HEK293 (cell line): ENCODE data around the gene ATP4A.
A peak's percentile ranks its signal among the peaks of the same experiment; 100 is the strongest.

ENCODE experiments used
- CTCF ChIA-PET: fragments of 350-600 bp; formaldehyde crosslinking; extraction: SDS; loops from one replicate; lab custom pipeline; 2021; ENCODE audit warnings: antibody characterized with exemption; lab: Yijun Ruan, JAX
- POLR2A ChIA-PET: fragments of 300-600 bp; formaldehyde crosslinking; extraction: SDS; loops from one replicate; lab custom pipeline; 2020; ENCODE audit warnings: antibody characterized with exemption, inconsistent platforms; lab: Yijun Ruan, JAX
- H3K27ac ChIP-seq: fragments of 200-500 bp; sonication (Bioruptor generic); 2 replicates; pipeline ENCODE4 v1.5.1; 2014; ENCODE audit warnings: low read depth, low read length, control low read depth, inconsistent platforms; ENCODE audit errors: extremely low read depth
- H3K36me3 ChIP-seq, 2 experiments: fragments of 200-500 bp in 1 of 2; sonication (Bioruptor generic) in 1 of 2; 1 replicate in 1 of 2; 2 replicates in 1 of 2; pipeline ENCODE4 v1.5.1; 2014 to 2017; ENCODE audit warnings: inconsistent platforms in 2 of 2, low read length in 2 of 2; ENCODE audit not compliant: control insufficient read depth in 2 of 2, insufficient read depth in 1 of 2
- H3K4me1 ChIP-seq: fragments of 200-500 bp; sonication (Bioruptor generic); 2 replicates; pipeline ENCODE4 v1.5.1; 2014; ENCODE audit warnings: mild to moderate bottlenecking, low read length, inconsistent platforms; ENCODE audit not compliant: control insufficient read depth, insufficient read depth
- H3K4me3 ChIP-seq: 2 replicates; pipeline ENCODE4 v1.5.1; 2011; ENCODE audit warnings: low read depth, mild to moderate bottlenecking, control low read depth, low read length, moderate library complexity
- H3K9me3 ChIP-seq: fragments of 200-500 bp; sonication (Bioruptor generic); 2 replicates; pipeline ENCODE4 v1.5.1; 2014; ENCODE audit warnings: low read depth, low read length, inconsistent platforms; ENCODE audit not compliant: control insufficient read depth, insufficient read depth
- HIC1 ChIP-seq: fragments of 450-650 bp; formaldehyde crosslinking; IDR thresholded peaks from 2 replicates; pipeline ENCODE4 v1.5.1; 2016; ENCODE audit warnings: missing biosample characterization, missing genetic modification characterization
- HOXA7 ChIP-seq: sonication (generic); formaldehyde crosslinking; IDR thresholded peaks from 2 replicates; pipeline ENCODE4 v1.8.1; 2022; ENCODE audit warnings: missing genetic modification reagents, borderline replicate concordance
- KLF1 ChIP-seq: fragments of 450-650 bp; formaldehyde crosslinking; IDR thresholded peaks from 2 replicates; pipeline ENCODE4 v1.5.1; 2016; ENCODE audit warnings: missing biosample characterization, missing genetic modification characterization
- RBAK ChIP-seq: fragments of 450-650 bp; formaldehyde crosslinking; IDR thresholded peaks from 2 replicates; pipeline ENCODE4 v1.5.1; 2016; ENCODE audit warnings: missing biosample characterization, missing genetic modification characterization
- REPIN1 ChIP-seq: fragments of 450-650 bp; formaldehyde crosslinking; IDR thresholded peaks from 2 replicates; pipeline ENCODE4 v1.5.1; 2017; ENCODE audit warnings: missing biosample characterization, missing genetic modification characterization, low read depth
- SCRT2 ChIP-seq: fragments of 450-650 bp; formaldehyde crosslinking; IDR thresholded peaks from 2 replicates; pipeline ENCODE4 v1.5.1; 2016; ENCODE audit warnings: missing biosample characterization, missing genetic modification characterization
- ZBTB48 ChIP-seq: fragments of 450-650 bp; formaldehyde crosslinking; IDR thresholded peaks from 2 replicates; pipeline ENCODE4 v1.5.1; 2016; ENCODE audit warnings: missing biosample characterization, missing genetic modification characterization
- ZBTB49 ChIP-seq: fragments of 450-650 bp; formaldehyde crosslinking; IDR thresholded peaks from 2 replicates; pipeline ENCODE4 v1.5.1; 2016; ENCODE audit warnings: missing biosample characterization, missing genetic modification characterization, low read depth
- ZEB2 ChIP-seq: fragments of 450-650 bp; formaldehyde crosslinking; IDR thresholded peaks from 2 replicates; pipeline ENCODE4 v1.5.1; 2016; ENCODE audit warnings: missing biosample characterization, missing genetic modification characterization
- ZIC2 ChIP-seq: fragments of 450-650 bp; formaldehyde crosslinking; IDR thresholded peaks from 2 replicates; pipeline ENCODE4 v1.5.1; 2016; ENCODE audit warnings: missing biosample characterization, missing genetic modification characterization
- ZNF10 ChIP-seq: fragments of 450-650 bp; formaldehyde crosslinking; IDR thresholded peaks from 2 replicates; pipeline ENCODE4 v1.5.1; 2017; ENCODE audit warnings: missing biosample characterization, missing genetic modification characterization
- ZNF19 ChIP-seq: fragments of 450-650 bp; formaldehyde crosslinking; IDR thresholded peaks from 2 replicates; pipeline ENCODE4; 2016; ENCODE audit warnings: missing biosample characterization, missing genetic modification characterization, low read depth
- ZNF2 ChIP-seq: fragments of 450-650 bp; formaldehyde crosslinking; IDR thresholded peaks from 2 replicates; pipeline ENCODE4 v1.5.1; 2016; ENCODE audit warnings: missing biosample characterization, missing genetic modification characterization
- ZNF202 ChIP-seq: fragments of 450-650 bp; formaldehyde crosslinking; IDR thresholded peaks from 2 replicates; pipeline ENCODE4 v1.5.1; 2016; ENCODE audit warnings: missing biosample characterization, missing genetic modification characterization, borderline replicate concordance
- ZNF214 ChIP-seq: fragments of 450-650 bp; formaldehyde crosslinking; IDR thresholded peaks from 2 replicates; pipeline ENCODE4 v1.5.1; 2017; ENCODE audit warnings: missing biosample characterization, mild to moderate bottlenecking, missing genetic modification characterization, borderline replicate concordance
- ZNF24 ChIP-seq: fragments of 450-650 bp; formaldehyde crosslinking; IDR thresholded peaks from 2 replicates; pipeline ENCODE4 v1.5.1; 2016; ENCODE audit warnings: missing biosample characterization, missing genetic modification characterization
- ZNF280C ChIP-seq: fragments of 450-650 bp; formaldehyde crosslinking; IDR thresholded peaks from 2 replicates; pipeline ENCODE4 v1.5.1; 2016; ENCODE audit warnings: missing biosample characterization, missing genetic modification characterization
- ZNF366 ChIP-seq: fragments of 450-650 bp; formaldehyde crosslinking; conservative IDR thresholded peaks from 2 replicates; pipeline ENCODE4 v1.5.1; 2016; ENCODE audit warnings: missing biosample characterization, missing genetic modification characterization
- ZNF426 ChIP-seq: fragments of 450-650 bp; formaldehyde crosslinking; IDR thresholded peaks from 2 replicates; pipeline ENCODE4 v1.5.1; 2017; ENCODE audit warnings: missing biosample characterization, missing genetic modification characterization, mild to moderate bottlenecking, inconsistent platforms, moderate library complexity
- ZNF510 ChIP-seq: fragments of 450-650 bp; formaldehyde crosslinking; IDR thresholded peaks from 2 replicates; pipeline ENCODE4 v1.5.1; 2018; ENCODE audit warnings: mild to moderate bottlenecking, missing genetic modification characterization, missing biosample characterization; ENCODE audit not compliant: insufficient replicate concordance
- ZNF624 ChIP-seq: fragments of 450-650 bp; formaldehyde crosslinking; IDR thresholded peaks from 2 replicates; pipeline ENCODE4 v1.5.1; 2017; ENCODE audit warnings: missing biosample characterization, missing genetic modification characterization
- ZNF626 ChIP-seq: fragments of 450-650 bp; sonication (Bioruptor Pico); formaldehyde crosslinking; IDR thresholded peaks from 2 replicates; pipeline ENCODE4 v1.5.1; 2018; ENCODE audit warnings: missing biosample characterization, missing genetic modification characterization, inconsistent platforms
- ZNF664 ChIP-seq: fragments of 450-650 bp; formaldehyde crosslinking; IDR thresholded peaks from 2 replicates; pipeline ENCODE4 v1.5.1; 2016; ENCODE audit warnings: missing biosample characterization, missing genetic modification characterization
- ZNF701 ChIP-seq: fragments of 450-650 bp; formaldehyde crosslinking; IDR thresholded peaks from 2 replicates; pipeline ENCODE4 v1.5.1; 2016; ENCODE audit warnings: missing biosample characterization, missing genetic modification characterization
- ZNF704 ChIP-seq: fragments of 450-650 bp; formaldehyde crosslinking; IDR thresholded peaks from 2 replicates; pipeline ENCODE4 v1.5.1; 2016; ENCODE audit warnings: missing biosample characterization, missing genetic modification characterization
- ZNF785 ChIP-seq: fragments of 450-650 bp; formaldehyde crosslinking; IDR thresholded peaks from 2 replicates; pipeline ENCODE4 v1.5.1; 2016; ENCODE audit warnings: missing biosample characterization, missing genetic modification characterization

The ATP4A gene

DNA sequence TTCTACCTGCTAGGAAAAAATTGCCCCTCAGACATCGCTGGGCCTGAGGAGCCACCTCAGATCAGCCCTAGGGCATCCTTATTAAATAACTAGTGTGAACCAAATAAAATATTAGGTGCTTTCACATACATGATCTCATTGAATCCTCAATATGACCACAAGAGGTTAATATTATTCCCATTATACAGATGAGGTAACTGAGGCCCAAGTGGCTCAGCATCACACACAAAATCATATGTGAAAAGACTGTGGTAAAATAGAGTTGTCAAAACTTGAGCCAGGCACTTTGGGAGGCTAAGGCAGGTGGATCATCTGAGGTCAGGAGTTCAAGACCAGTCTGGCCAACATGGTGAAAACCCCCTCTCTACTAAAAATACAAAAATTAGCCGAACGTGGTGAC is 47.1 kb downstream of the ATP4A start:
- CTCF ChIA-PET = interaction anchor here (1.7 to 3.4 kb wide), 3 partner anchors 10 to 163 kb away, joined by 5 to 23 read pairs (median 13); no protein-coding TSS in a partner anchor
- no peaks in the 10 kb centered on the region; a peak in 1 of 3 replicates for H3K36me3 ChIP-seq
- no peaks in the 10 kb centered on the region for H3K4me1 ChIP-seq
- POLR2A ChIA-PET = interaction anchor here (0.6 to 1.3 kb wide), 2 partner anchors 13 to 61 kb away, joined by 3 to 7 read pairs; no protein-coding TSS in a partner anchor
- H3K9me3 ChIP-seq = no peaks in the 10 kb centered on the region
- no peak overlapping the region for H3K27ac ChIP-seq
- no peak for TF ChIP-seq ZNF2 (tag by site-specific recombination)
- no peak for TF ChIP-seq ZNF24 (tag by site-specific recombination)
- TF ChIP-seq ZNF214 (tag by site-specific recombination) = no peak
- TF ChIP-seq ZNF704 (tag by site-specific recombination) = 0 out of 2 replicates have a peak, but pooled peaks have one; percentile 4
- TF ChIP-seq SCRT2 (tag by site-specific recombination) = no peak
- TF ChIP-seq ZNF280C (tag by site-specific recombination) = no peak
- no peak overlapping the region for H3K4me3 ChIP-seq

DNA sequence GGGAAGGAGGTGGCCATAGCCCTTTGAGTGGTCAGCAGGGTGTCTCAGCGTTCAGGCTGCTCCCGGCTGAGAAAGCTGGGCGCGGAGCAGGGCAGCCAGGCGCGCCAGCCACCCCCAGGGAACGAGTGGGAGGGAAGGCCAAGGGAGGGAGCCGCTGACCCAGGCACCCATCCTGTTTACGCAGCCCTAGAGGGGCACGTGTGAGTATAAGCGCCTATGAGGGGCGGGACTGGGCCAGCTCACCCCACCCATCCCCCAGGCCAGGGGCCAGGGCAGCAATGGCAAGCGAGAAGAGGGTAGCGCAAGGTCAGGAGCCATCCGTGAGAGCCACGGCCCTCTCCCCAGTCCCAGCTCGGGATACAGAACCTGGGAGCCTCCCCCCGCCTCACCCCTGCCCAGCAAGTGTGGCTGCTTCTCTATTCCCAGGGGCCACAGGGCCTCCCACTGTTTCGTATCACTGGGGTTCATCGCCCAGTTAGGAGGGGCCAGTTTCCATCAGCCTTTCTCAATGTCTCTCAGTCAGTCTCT is 49.1 kb downstream of the ATP4A start:
- no peak overlapping the region for H3K27ac ChIP-seq
- no peak overlapping the region for H3K4me3 ChIP-seq
- peaks cover 4% of the 10 kb centered on the region for H3K4me1 ChIP-seq
- no peaks in the 10 kb centered on the region; a peak in 1 of 3 replicates for H3K36me3 ChIP-seq
- CTCF ChIA-PET = interaction anchor here (0.7 to 2.4 kb wide), 8 partner anchors 8 to 875 kb away, joined by 3 to 10 read pairs (median 4); no protein-coding TSS in a partner anchor
- POLR2A ChIA-PET = no interaction called here
- no peaks in the 10 kb centered on the region for H3K9me3 ChIP-seq
- TF ChIP-seq ZNF10 (tag by site-specific recombination) (no peak), ZNF510 (tag by site-specific recombination) (no peak), ZEB2 (tag by site-specific recombination) (no peak), ZNF704 (tag by site-specific recombination) (no peak), ZNF366 (no peak), ZBTB49 (tag by site-specific recombination) (no peak), ZNF624 (tag by site-specific recombination) (no peak), ZNF426 (tag by site-specific recombination) (no peak), ZBTB48 (tag by site-specific recombination) (peak; percentile 28; the same call in 1 of the 2 replicates), RBAK (no peak), ZIC2 (tag by site-specific recombination) (peak; percentile 31; the same call in 1 of the 2 replicates), ZNF701 (tag by site-specific recombination) (no peak), ZNF785 (tag by site-specific recombination) (no peak), KLF1 (tag by site-specific recombination) (peak; percentile 65), HIC1 (tag by site-specific recombination) (0 out of 2 replicates have a peak, but pooled peaks have one; percentile 13), HOXA7 (CRISPR knock-in tag) (no peak), ZNF19 (tag by site-specific recombination) (no peak), ZNF626 (no peak), ZNF202 (no peak), REPIN1 (tag by site-specific recombination) (no peak), ZNF664 (no peak)
